Astrocyte (in vitro differentiated cells and primary cell): ENCODE data around the gene FAM111B. TPM values are rescaled to one million over a fixed set of nuclear protein-coding genes. Genes with fewer than 3 reads are reported as not detected.
"Not testable (repeated sequence)": the region's sequence is repeated elsewhere in the genome, so short reads cannot be mapped to it uniquely, and the experiment has no call there.

ENCODE experiments used
- DNase-seq: peaks from one replicate; pipeline ENCODE4 v3.0.0-alpha.2; 2010; ENCODE audit warnings: low read depth
- FAIRE-seq: peaks from 2 replicates; lab custom pipeline; 2011; peaks lifted over from hg19 to GRCh38; lab: Jason Lieb, UNC
- H2AFZ ChIP-seq: 2 replicates; pipeline ENCODE4 v1.6.0; 2012; ENCODE audit warnings: low read depth, low read length, inconsistent platforms
- H3K27ac ChIP-seq: 2 replicates; pipeline ENCODE4 v1.5.1; 2011; ENCODE audit warnings: low read depth, low read length, inconsistent platforms
- H3K27me3 ChIP-seq: 2 replicates; pipeline ENCODE4 v1.6.0; 2011; ENCODE audit warnings: low read length, inconsistent platforms; ENCODE audit not compliant: insufficient read depth
- H3K36me3 ChIP-seq: 2 replicates; pipeline ENCODE4 v1.5.1; 2011; ENCODE audit warnings: low read length, inconsistent platforms; ENCODE audit not compliant: insufficient read depth
- H3K4me1 ChIP-seq: 2 replicates; pipeline ENCODE4 v1.5.1; 2011; ENCODE audit warnings: low read length, inconsistent platforms; ENCODE audit not compliant: insufficient read depth
- H3K4me2 ChIP-seq: 2 replicates; pipeline ENCODE4 v1.6.0; 2012; ENCODE audit warnings: low read length, inconsistent platforms
- H3K4me3 ChIP-seq: 2 replicates; pipeline ENCODE4 v1.5.1; 2011; ENCODE audit warnings: low read depth, mild to moderate bottlenecking, low read length, inconsistent platforms; ENCODE audit not compliant: insufficient read depth
- H3K79me2 ChIP-seq: 2 replicates; pipeline ENCODE4 v1.6.0; 2012; ENCODE audit warnings: mild to moderate bottlenecking, low read length, inconsistent platforms; ENCODE audit not compliant: insufficient read depth
- H3K9ac ChIP-seq: 2 replicates; pipeline ENCODE4 v1.6.0; 2012; ENCODE audit warnings: mild to moderate bottlenecking, low read length, inconsistent platforms
- H3K9me3 ChIP-seq: 2 replicates; pipeline ENCODE4 v1.5.1; 2012; ENCODE audit warnings: low read depth, mild to moderate bottlenecking, low read length, inconsistent platforms; ENCODE audit not compliant: insufficient read depth
- H4K20me1 ChIP-seq: 2 replicates; pipeline ENCODE4 v1.6.0; 2012; ENCODE audit warnings: low read length, inconsistent platforms; ENCODE audit not compliant: insufficient read depth
- H3K27ac Mint-ChIP-seq: one replicate; pipeline ENCODE4 v1.8.0; 2021; ENCODE audit warnings: mild to moderate bottlenecking, mixed read lengths; ENCODE audit not compliant: unreplicated experiment
- H3K27me3 Mint-ChIP-seq: one replicate; pipeline ENCODE4 v1.8.0; 2021; ENCODE audit warnings: low read depth, mixed read lengths; ENCODE audit not compliant: unreplicated experiment
- H3K36me3 Mint-ChIP-seq: one replicate; pipeline ENCODE4 v1.8.0; 2021; ENCODE audit warnings: low read depth, mixed read lengths; ENCODE audit not compliant: unreplicated experiment
- H3K4me1 Mint-ChIP-seq: one replicate; pipeline ENCODE4 v1.8.0; 2021; ENCODE audit warnings: low read depth, mixed read lengths; ENCODE audit not compliant: unreplicated experiment
- H3K4me3 Mint-ChIP-seq: one replicate; pipeline ENCODE4 v1.8.0; 2021; ENCODE audit warnings: mild to moderate bottlenecking, moderate library complexity, mixed read lengths; ENCODE audit not compliant: unreplicated experiment
- H3K9me3 Mint-ChIP-seq: one replicate; pipeline ENCODE4 v1.8.0; 2021; ENCODE audit warnings: mild to moderate bottlenecking, mixed read lengths; ENCODE audit not compliant: unreplicated experiment
- CTCF ChIP-seq: IDR thresholded peaks from 2 replicates; pipeline ENCODE4 v1.5.1; 2011; ENCODE audit warnings: low read depth, mild to moderate bottlenecking, inconsistent platforms, low read length, moderate library complexity; ENCODE audit not compliant: insufficient read depth
- EZH2 ChIP-seq: IDR thresholded peaks from 2 replicates; pipeline ENCODE4 v1.6.1; 2012; ENCODE audit warnings: mild to moderate bottlenecking, low read length, inconsistent platforms; ENCODE audit not compliant: insufficient read depth
- total RNA-seq: library from RNA; stranded (reverse); gene quantifications from 2 replicates; pipeline ENCODE4 v1.2.1, GENCODE V29; 2021

FAM111B gene
- total RNA-seq, 1 donor from 2014 or later = 0.95 TPM

- no peak for DNase-seq
- peaks cover 11% of the 10 kb centered on the region for H3K27me3 Mint-ChIP-seq
Observed at GRCh38 chr11:59076876-59077571, 30.0 kb upstream of the FAM111B start.

GRCh38 chr11:59078435-59078834 is 28.6 kb upstream of the FAM111B start:
- Histone ChIP-seq H3K4me1 (no peaks in the 10 kb centered on the region), H3K9me3 (no peaks in the 10 kb centered on the region), H3K4me2 (no peak overlapping the region), H2AFZ (no peak overlapping the region), H4K20me1 (no peaks in the 10 kb centered on the region), H3K27ac (no peak overlapping the region), H3K4me3 (no peak overlapping the region), H3K27me3 (peaks cover 4% of the 10 kb centered on the region), H3K9ac (no peak overlapping the region), H3K36me3 (no peaks in the 10 kb centered on the region), H3K79me2 (no peaks in the 10 kb centered on the region)
- FAIRE-seq = no peak
- Mint-ChIP-seq H3K4me1 (no peaks in the 10 kb centered on the region), H3K9me3 (no peaks in the 10 kb centered on the region), H3K27me3 (peaks cover 17% of the 10 kb centered on the region), H3K27ac (no peak overlapping the region), H3K4me3 (no peak overlapping the region), H3K36me3 (no peaks in the 10 kb centered on the region)
- no peak for TF ChIP-seq EZH2
- no peak for TF ChIP-seq CTCF
- no peak for DNase-seq

More at GRCh38 chr11:59076876-59077571, 30.0 kb upstream of the FAM111B start:
- no peaks in the 10 kb centered on the region for H4K20me1 ChIP-seq
- no peaks in the 10 kb centered on the region for H3K4me1 ChIP-seq
- Mint-ChIP-seq H3K4me1 (no peaks in the 10 kb centered on the region), H3K36me3 (no peaks in the 10 kb centered on the region), H3K4me3 (no peak overlapping the region), H3K9me3 (no peaks in the 10 kb centered on the region), H3K27ac (no peak overlapping the region)
- no peak overlapping the region for H3K4me2 ChIP-seq
- no peak overlapping the region for H3K4me3 ChIP-seq
- no peak overlapping the region for H3K27ac ChIP-seq
- TF ChIP-seq EZH2 = no peak
- no peak for TF ChIP-seq CTCF
- H2AFZ ChIP-seq = no peak overlapping the region
- no peaks in the 10 kb centered on the region for H3K9me3 ChIP-seq
- H3K27me3 ChIP-seq = peaks cover 4% of the 10 kb centered on the region
- H3K79me2 ChIP-seq = no peaks in the 10 kb centered on the region
- H3K9ac ChIP-seq = no peak overlapping the region
- no peak for FAIRE-seq
- no peaks in the 10 kb centered on the region for H3K36me3 ChIP-seq

- Mint-ChIP-seq H3K4me1 (no peaks in the 10 kb centered on the region), H3K27ac (no peak overlapping the region), H3K36me3 (no peaks in the 10 kb centered on the region), H3K4me3 (no peak overlapping the region), H3K9me3 (no peaks in the 10 kb centered on the region), H3K27me3 (peaks cover 23% of the 10 kb centered on the region)
- Histone ChIP-seq H3K27ac (no peak overlapping the region), H3K4me3 (no peak overlapping the region), H3K4me2 (no peak overlapping the region), H3K4me1 (no peaks in the 10 kb centered on the region), H3K9ac (no peak overlapping the region), H4K20me1 (no peaks in the 10 kb centered on the region), H3K27me3 (peaks cover 4% of the 10 kb centered on the region), H3K9me3 (no peaks in the 10 kb centered on the region), H3K79me2 (no peaks in the 10 kb centered on the region), H2AFZ (no peak overlapping the region), H3K36me3 (no peaks in the 10 kb centered on the region)
- no peak for FAIRE-seq
- DNase-seq = no peak
- TF ChIP-seq CTCF = no peak
- TF ChIP-seq EZH2 = no peak
Observed at GRCh38 chr11:59079086-59079485, 28.0 kb upstream of the FAM111B start.

GRCh38 chr11:59080421-59080820 is 26.6 kb upstream of the FAM111B start:
- not testable (repeated sequence) for DNase-seq

More at GRCh38 chr11:59080421-59080820, 26.6 kb upstream of the FAM111B start:
- not testable (repeated sequence) for H3K4me3 ChIP-seq, H3K4me1 ChIP-seq, H2AFZ ChIP-seq, H3K4me3 Mint-ChIP-seq, H3K9me3 ChIP-seq, H3K4me1 Mint-ChIP-seq, H3K27me3 ChIP-seq, H3K4me2 ChIP-seq, H3K27ac Mint-ChIP-seq, H3K79me2 ChIP-seq, H3K36me3 Mint-ChIP-seq, H3K36me3 ChIP-seq, H3K9ac ChIP-seq, H4K20me1 ChIP-seq, FAIRE-seq, H3K27ac ChIP-seq, H3K9me3 Mint-ChIP-seq
- H3K27me3 Mint-ChIP-seq = peaks cover 23% of the 10 kb centered on the region
